GM19397 (cell line): ENCODE measurements around the gene RBP5.

ENCODE experiments used
- ATAC-seq: cut with Tn5 transposase; IDR thresholded peaks from one replicate; pipeline ENCODE4 v1.9.1; 2021; ENCODE audit warnings: mild to moderate bottlenecking, moderate library complexity; ENCODE audit not compliant: unreplicated experiment

RBP5 gene

GRCh38 chr12:7102582-7102981 is 26.1 kb downstream of the RBP5 start:
- ATAC-seq = no peak

GRCh38 chr12:7101694-7102131 is 27.0 kb downstream of the RBP5 start:
- ATAC-seq = no peak

GRCh38 chr12:7101047-7101693 is 27.5 kb downstream of the RBP5 start:
- ATAC-seq = no peak

GRCh38 chr12:7100239-7100638 is 28.4 kb downstream of the RBP5 start:
- no peak for ATAC-seq

GRCh38 chr12:7099290-7099996 is 29.2 kb downstream of the RBP5 start:
- no peak for ATAC-seq

- no peak for ATAC-seq
Measured at GRCh38 chr12:7096979-7097378, 31.7 kb downstream of the RBP5 start.

GRCh38 chr12:7096006-7096932 is 32.4 kb downstream of the RBP5 start:
- ATAC-seq = no peak

- ATAC-seq = no peak
Measured at GRCh38 chr12:7093892-7094291, 34.8 kb downstream of the RBP5 start.

- ATAC-seq = no peak
Measured at GRCh38 chr12:7093486-7093885, 35.2 kb downstream of the RBP5 start.

GRCh38 chr12:7092986-7093460 is 35.7 kb downstream of the RBP5 start:
- no peak for ATAC-seq

GRCh38 chr12:7092229-7092985 is 36.3 kb downstream of the RBP5 start, which contains the start of gene C1R:
C1R (minus strand) TSS chr12:7092445; CDS start chr12:7092388, 57 bp downstream.
- ATAC-seq = no peak

GRCh38 chr12:7091660-7092228 is 36.9 kb downstream of the RBP5 start:
- ATAC-seq = no peak

GRCh38 chr12:7091171-7091570 is 37.5 kb downstream of the RBP5 start:
- no peak for ATAC-seq

- no peak for ATAC-seq
Measured at GRCh38 chr12:7090222-7090998, 38.3 kb downstream of the RBP5 start.

GRCh38 chr12:7089196-7089871 is 39.4 kb downstream of the RBP5 start:
- no peak for ATAC-seq

- no peak for ATAC-seq
Measured at GRCh38 chr12:7083125-7083524, 45.6 kb downstream of the RBP5 start.

- no peak for ATAC-seq
Measured at GRCh38 chr12:7081037-7081436, 47.7 kb downstream of the RBP5 start.

- ATAC-seq = no peak
Measured at GRCh38 chr12:7079826-7080125, 48.9 kb downstream of the RBP5 start.

- no peak for ATAC-seq
Measured at GRCh38 chr12:7078163-7078562, 50.5 kb downstream of the RBP5 start.
